NCI-H128 (cell line): ENCODE data around the gene GALNT2.

ENCODE experiments used
- DNase-seq: peaks from one replicate; lab custom pipeline; 2025; ENCODE audit not compliant: unreplicated experiment; lab: John Stamatoyannopoulos, UW

Gene GALNT2

GRCh38 chr1:230226007-230226800 is 159.2 kb downstream of the GALNT2 start:
- DNase-seq = no peak

GRCh38 chr1:230226814-230227213 is 159.8 kb downstream of the GALNT2 start:
- DNase-seq = no peak

GRCh38 chr1:230228236-230228897 is 161.3 kb downstream of the GALNT2 start:
- DNase-seq = no peak

GRCh38 chr1:230230273-230230672 is 163.2 kb downstream of the GALNT2 start:
- no peak for DNase-seq

GRCh38 chr1:230230948-230231773 is 164.1 kb downstream of the GALNT2 start:
- no peak for DNase-seq

- no peak for DNase-seq
These were observed 164.7 kb downstream of the GALNT2 start for GRCh38 chr1:230231774-230232145.

- no peak for DNase-seq
These were observed 165.3 kb downstream of the GALNT2 start for GRCh38 chr1:230232371-230232771.

- DNase-seq = no peak
These were observed 166.7 kb downstream of the GALNT2 start for GRCh38 chr1:230233786-230234185.

- no peak for DNase-seq
These were observed 168.8 kb downstream of the GALNT2 start for GRCh38 chr1:230235876-230236275.

GRCh38 chr1:230236301-230237008 is 169.4 kb downstream of the GALNT2 start:
- DNase-seq = no peak

GRCh38 chr1:230237009-230237370 is 170.0 kb downstream of the GALNT2 start:
- DNase-seq = no peak

- DNase-seq = no peak
These were observed 170.8 kb downstream of the GALNT2 start for GRCh38 chr1:230237805-230238204.

- DNase-seq = no peak
These were observed 173.5 kb downstream of the GALNT2 start for GRCh38 chr1:230240446-230241086.

GRCh38 chr1:230242326-230242725 is 175.3 kb downstream of the GALNT2 start:
- DNase-seq = no peak

- DNase-seq = no peak
These were observed 176.1 kb downstream of the GALNT2 start for GRCh38 chr1:230243146-230243545.

- DNase-seq = no peak
These were observed 176.7 kb downstream of the GALNT2 start for GRCh38 chr1:230243583-230244353.

- DNase-seq = no peak
These were observed 179.5 kb downstream of the GALNT2 start for GRCh38 chr1:230246551-230246950.

- DNase-seq = no peak
These were observed 181.2 kb downstream of the GALNT2 start for GRCh38 chr1:230248016-230248888.

GRCh38 chr1:230248889-230249270 is 181.8 kb downstream of the GALNT2 start:
- no peak for DNase-seq
